GM12875 (cell line): ENCODE data around the gene DUSP16.
"Not testable (repeated sequence)": the region's sequence is repeated elsewhere in the genome, so short reads cannot be mapped to it uniquely, and the experiment has no call there.

Experiments used
- H3K4me3 ChIP-seq: one replicate; pipeline ENCODE4 v1.5.1; 2011; ENCODE audit warnings: low read depth, low read length, control low read depth
- CTCF ChIP-seq: IDR thresholded peaks from 2 replicates; pipeline ENCODE4 v1.5.1; 2011; ENCODE audit warnings: low read depth, mild to moderate bottlenecking, control low read depth, inconsistent platforms, low read length, moderate library complexity, borderline replicate concordance; ENCODE audit not compliant: insufficient read depth

Gene DUSP16

DNA sequence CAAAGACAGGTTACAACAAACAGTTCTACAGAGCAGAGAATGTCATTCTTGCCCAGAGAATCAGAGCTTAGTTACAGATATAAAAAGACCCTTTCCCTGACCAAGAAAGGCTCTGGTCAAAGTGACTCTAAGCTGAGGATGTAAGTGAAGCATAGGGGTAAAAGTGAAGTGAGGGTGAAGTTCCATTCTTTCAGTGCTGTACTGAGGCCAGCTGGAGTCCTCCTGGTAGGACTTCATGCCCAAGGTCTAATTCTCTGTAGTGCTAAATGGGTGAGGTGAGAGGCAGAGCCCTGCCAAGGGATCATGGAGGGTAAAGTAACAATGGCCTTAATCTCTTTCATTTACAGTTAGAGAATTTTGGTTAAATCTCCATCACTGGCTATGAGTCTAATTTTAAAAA is 38.5 kb downstream of the DUSP16 start:
- TF ChIP-seq CTCF, result no peak

GRCh38 chr12:12523229-12523628 is 39.4 kb downstream of the DUSP16 start:
- no peak for TF ChIP-seq CTCF
- no peak overlapping the region for H3K4me3 ChIP-seq

More for the DNA sequence above, 38.5 kb downstream of the DUSP16 start:
- no peak overlapping the region for H3K4me3 ChIP-seq

DNA sequence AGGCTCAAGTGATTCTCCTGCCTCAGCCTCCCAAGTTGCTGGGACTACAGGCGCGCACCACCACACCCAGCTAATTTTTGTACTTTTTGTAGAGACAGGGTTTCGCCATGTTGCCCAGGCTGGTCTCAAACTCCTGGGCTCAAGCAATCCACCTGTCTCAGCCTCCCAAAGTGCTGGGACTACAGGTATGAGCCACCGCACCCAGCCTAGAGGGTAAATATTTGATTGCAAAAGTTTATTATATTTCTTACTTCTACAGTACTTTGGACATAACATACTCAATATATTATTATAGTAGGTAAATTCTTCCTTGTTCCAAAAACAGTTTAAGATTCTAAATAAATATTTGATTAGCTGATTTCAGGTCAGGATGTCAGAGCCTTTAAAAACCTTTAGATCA is 40.0 kb downstream of the DUSP16 start:
- not testable (repeated sequence) for H3K4me3 ChIP-seq

DNA sequence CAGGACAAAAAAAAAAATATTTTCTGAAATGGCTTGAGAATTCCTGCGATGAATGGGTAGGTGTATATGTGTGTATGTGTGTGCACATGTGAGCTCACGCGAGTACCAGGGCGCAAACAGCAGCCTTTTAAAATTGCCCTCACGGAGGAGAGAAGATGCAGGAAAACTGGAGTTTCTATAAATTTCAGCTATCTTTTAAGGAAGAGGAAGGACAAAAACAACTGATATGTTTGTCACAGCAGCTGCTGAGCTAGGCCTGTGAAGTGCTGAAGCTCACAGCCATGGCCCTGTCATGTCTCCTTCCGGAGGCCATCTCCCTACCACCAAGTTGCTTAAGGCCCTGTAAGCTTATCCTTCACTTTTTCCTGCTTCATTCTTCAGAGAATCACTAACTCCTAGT is 40.8 kb downstream of the DUSP16 start:
- no peak for TF ChIP-seq CTCF
- no peak overlapping the region for H3K4me3 ChIP-seq

GRCh38 chr12:12521044-12521485 is 41.6 kb downstream of the DUSP16 start:
- no peak for TF ChIP-seq CTCF
- no peak overlapping the region for H3K4me3 ChIP-seq

DNA sequence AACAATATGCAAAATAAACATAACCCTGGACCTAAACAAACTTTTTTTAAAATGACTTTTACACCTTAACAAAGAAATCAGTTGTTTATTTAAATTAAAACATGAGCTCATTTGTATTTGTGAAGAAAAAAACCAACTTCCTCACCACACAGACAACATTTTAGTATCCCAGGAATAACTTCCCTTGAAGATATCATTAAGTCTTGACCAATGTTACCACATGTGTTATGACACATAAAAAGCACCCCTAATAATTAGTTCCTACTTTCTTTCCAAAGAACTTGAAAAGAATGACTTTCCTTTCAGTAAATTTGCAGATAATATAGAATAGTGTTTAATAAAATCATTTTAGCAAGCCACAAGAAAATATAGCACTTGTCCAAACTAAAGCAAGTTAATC is 42.4 kb downstream of the DUSP16 start:
- H3K4me3 ChIP-seq, result no peak overlapping the region
- TF ChIP-seq CTCF, result no peak

DNA sequence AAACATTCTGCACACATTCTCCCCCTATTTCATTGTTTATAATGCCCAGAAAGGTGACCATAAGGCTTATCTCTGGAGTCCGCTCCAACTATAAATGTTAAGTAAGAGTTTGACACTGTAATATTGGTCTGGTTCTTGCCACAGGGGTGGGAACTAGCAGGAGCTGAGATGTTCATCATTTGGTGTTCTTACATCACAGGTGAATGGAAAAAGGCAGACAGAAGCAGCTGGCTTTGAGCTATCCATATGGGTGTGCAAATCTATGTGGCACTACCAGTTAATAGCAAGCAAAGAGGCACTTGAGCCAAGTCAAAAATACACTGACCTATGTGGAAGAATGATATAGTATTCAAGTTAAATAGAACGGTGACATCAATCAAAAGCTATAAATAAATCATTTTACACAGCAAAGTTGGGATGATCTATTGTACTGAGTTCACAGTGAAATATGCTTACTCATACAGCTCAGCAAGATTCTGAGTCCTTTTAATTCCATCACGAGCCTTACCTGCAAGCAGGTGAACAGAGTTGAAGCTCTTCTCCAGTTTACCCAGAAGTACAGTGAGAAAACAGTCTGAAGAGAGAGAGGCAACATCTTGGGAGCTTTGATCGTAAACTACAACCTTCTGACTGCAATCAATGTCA is 43.2 kb downstream of the DUSP16 start:
- no peak overlapping the region for H3K4me3 ChIP-seq
- no peak for TF ChIP-seq CTCF
